NCI-H82 treated with DMSO at 0.1 percent for 48 hours (cell line): ENCODE data around the gene GUCY1A2.
A peak's percentile ranks its signal among the peaks of the same experiment; 100 is the strongest.
"Not testable (repeated sequence)": the region's sequence is repeated elsewhere in the genome, so short reads cannot be mapped to it uniquely, and the experiment has no call there.

Experiments used
- DNase-seq: peaks from one replicate; lab custom pipeline; 2025; ENCODE audit not compliant: unreplicated experiment; lab: John Stamatoyannopoulos, UW

Gene GUCY1A2

DNA sequence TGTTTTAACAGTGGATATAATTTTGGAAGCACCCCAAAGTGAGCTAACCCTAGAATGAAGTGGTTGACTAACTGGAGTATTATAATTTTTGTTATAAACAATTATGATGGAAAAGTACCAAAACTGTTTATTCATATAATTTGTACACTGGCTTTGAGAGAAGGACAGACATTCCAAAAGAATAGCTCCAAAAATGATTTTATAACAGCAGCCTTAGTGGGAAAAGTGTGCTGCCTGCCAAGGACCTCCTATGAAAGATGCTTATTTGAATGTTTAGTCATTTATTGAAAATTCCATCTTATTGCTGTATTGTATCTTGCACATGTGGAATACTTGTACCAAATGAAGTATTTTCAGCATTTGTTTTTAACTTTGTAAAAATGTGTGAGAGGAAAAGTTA lies 169.8 kb downstream of the GUCY1A2 start:
- no peak for DNase-seq

DNA sequence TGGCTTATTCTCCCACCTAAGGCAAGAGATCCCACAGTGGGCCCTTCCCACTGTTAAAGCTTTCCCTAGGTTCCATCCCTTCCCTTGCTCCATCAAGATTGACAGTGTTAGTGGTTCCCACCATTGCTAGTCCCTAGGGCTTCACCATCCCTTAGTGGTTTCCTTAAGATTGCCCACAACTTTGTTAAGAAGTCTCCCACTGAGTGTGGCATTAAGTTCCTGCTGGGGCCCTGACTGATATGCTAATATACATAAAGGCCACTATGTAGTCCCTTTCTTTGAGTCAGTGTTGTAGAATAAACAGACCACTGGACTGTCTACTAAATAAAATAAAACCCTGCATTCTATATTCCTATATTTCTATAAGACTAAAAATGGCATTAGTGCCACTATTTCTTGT lies 176.1 kb downstream of the GUCY1A2 start:
- DNase-seq, result no peak

DNA sequence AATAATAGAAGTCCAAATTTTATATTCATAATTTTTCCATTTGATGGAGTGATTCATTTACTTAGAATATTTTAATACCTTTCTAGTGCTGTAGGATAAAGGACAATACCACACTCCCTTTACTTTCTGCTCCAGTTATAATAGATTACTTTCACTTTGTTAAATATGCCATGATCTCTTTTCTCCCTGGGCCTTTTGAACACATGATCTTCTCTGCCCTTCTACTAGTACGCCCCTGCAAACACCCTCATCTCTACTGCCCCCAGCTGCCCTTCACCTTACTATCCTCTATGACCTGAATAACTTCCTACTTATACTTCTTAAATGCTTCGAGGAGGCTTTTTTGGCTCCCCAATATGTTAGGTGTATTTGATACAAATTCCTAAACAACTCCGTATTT lies 177.3 kb downstream of the GUCY1A2 start:
- DNase-seq, result no peak

DNA sequence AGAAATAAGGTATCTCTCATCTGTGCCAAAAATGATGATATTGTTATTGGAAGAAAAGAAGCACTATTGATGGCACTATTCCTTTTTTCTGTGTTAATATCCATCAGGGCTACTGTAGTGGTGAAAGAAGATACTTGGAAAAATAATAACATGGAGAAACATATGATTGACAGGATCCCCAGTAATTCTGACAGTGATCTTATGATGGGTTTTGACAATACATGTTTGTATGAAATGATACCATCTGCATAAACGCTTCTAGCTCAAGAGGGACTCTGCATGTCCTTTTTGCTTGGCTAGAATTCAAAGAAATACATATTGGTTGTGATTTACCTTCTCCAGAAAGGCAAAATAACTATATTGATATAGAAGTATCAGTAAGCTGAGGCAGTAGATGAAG lies 178.1 kb downstream of the GUCY1A2 start:
- DNase-seq, result no peak

DNA sequence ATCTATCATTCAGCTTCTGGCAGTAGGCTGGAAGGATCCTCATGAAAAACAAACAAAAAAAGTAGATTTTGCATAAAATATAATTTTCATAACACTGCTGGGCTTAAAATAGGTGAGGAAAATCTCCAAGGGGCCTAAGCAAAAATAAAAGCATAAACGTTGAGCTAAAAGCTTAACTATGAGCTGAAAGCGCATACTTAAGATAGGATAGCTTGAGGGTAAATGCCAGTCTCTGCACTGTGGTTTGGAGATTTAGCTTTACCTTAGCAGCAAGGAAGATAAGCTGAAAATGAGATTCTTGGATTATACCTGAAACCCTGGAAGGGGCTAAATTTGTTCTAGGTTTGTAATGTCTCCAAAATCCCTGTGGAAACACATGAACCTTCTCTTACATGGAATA lies 183.7 kb downstream of the GUCY1A2 start:
- peak; percentile 40 for DNase-seq

DNA sequence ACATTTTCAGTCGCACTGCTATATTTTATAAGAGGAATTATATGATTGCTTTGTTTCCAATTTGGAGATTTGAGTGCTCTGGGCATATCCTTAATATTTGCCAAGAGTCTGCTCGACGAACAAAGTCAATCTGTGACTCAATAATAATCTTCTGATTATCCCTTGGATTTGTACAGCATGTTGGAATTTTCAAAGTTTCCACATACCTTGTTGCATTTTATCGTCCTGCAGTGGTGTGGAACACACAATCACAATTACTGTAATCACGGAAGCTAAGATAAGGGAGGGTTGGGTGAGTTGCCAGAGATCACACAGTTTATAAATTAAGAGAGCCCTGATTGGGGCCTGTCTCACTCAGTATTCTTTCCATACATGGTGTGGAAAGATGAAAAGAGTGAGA lies 189.3 kb downstream of the GUCY1A2 start:
- DNase-seq, result no peak

DNA sequence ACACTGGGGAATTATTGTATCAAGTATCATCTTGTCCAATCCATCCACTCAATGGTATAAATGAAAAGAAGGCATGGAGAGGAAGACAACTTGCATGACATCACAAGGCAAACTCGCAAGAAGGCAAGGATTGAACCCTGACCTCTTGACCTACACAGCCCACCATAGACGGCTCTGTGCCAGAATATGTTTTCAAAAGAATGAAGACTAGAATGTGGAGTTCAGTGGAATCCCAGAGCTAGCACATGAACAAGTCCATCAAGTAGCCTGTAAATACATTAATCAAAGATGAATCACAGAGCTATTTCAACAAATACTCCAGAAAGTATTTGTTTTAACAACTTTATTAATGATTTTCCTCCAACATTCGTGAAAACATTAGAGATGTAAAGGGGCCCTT lies 189.7 kb downstream of the GUCY1A2 start:
- no peak for DNase-seq

DNA sequence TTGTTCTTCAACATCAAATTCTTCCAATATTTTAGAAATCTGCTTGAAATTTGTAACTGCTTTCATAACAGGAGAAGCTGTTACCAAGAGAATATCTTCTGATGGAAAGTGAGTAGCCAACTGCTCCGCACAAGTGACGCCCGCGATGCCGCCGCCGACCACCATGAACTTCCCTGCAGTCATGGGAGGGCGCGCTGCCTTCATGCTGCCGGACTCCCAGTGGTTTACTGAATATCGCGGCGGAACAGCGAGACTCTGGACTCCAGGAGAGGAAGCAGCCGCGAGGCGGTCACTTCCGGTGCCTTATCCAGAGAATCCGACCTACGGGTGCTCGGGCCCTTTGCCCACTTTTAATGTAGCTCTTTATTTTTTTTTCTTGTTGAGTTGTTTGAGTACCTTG lies 190.6 kb downstream of the GUCY1A2 start:
- no peak for DNase-seq

DNA sequence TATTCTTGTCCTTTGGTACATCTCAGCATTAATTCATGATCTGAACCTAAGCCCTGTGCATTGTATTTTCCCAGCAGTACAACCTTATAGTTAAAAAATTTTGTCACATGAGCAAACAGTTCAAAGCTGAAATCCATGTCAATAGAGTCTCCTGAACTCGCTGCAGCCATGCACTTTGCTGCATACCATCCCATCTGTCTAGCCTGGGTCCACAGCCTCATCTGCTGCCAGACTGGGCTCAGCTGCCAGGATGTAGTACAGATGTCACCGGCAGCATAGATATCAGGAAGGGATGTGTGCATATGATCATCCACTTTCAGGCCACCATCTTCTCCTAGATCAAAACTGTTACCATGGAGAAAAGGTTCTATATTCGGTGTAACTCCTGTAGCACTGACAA lies 191.7 kb downstream of the GUCY1A2 start:
- not testable (repeated sequence) for DNase-seq

DNA sequence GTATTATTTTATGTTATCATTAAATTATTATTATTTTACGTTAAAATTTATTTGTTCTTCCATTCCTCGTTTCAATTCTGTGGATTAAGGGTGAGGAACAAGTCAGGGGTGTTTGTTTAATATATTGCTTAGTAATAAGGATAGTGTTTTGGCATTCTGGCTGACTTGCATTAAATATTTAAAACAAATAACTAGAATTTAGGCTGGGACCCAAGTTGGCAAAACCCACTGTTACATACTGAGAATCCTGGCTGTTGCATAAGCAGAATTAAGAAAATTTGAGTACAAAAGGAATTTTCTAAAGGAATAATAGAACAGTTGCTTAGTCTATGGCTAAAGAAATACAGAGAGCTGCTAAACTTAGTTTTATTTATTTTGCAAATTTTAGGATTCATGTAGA lies 196.4 kb downstream of the GUCY1A2 start:
- no peak for DNase-seq

DNA sequence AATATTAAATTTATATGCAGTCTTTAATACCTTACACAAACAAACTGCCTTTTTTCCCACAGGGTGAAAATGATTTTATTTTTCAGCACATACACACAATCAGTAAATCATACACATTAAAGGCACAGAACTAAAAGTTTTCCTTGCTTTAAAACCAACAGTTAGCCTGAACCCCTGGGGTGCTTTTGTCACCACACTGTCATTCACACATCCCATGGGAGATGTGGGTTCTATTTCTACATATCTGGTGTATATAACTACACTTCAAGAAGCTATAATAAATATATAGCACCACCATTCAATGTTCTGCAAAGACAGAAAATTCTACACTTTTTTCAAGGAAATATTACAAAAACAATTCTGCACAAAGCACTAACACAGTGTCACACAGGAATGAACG lies 197.0 kb downstream of the GUCY1A2 start:
- DNase-seq, result no peak

DNA sequence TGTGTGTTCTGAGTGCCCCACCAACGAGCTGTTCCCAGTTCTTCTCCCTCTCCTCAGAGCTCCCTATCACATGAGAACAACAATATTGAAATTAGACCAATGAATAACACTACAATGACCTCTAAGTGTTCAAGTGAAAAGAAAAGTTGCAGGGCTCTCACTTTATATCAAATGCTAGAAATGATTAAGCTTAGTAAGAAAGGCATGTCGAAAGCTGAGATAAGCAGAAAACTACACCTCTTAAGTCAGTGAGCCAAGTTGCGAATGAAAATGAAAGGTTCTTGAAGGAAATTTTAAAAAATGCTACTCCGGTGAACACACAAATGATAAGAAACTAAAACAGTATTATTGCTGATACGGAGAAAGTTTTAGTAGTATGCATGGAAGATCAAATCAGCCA lies 199.8 kb downstream of the GUCY1A2 start:
- DNase-seq, result no peak

DNA sequence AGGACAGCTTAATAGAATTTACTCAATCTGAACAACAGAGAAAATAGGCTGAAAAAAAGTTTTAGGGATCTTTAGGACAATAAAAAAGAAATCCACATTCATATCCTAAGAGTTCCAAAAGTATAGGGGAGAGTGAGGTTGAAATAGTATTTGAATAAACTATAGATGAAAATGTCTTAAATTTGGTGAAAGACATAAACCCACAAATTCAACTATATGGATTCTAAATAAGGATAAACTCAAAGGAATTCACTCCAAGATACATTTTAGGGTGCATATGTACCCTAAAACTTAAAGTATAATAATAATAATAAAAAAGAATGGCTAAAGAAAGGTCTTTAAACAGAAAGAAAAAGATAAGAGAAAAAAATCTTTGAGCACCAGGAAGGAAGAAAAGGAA lies 203.1 kb downstream of the GUCY1A2 start:
- DNase-seq, result no peak

DNA sequence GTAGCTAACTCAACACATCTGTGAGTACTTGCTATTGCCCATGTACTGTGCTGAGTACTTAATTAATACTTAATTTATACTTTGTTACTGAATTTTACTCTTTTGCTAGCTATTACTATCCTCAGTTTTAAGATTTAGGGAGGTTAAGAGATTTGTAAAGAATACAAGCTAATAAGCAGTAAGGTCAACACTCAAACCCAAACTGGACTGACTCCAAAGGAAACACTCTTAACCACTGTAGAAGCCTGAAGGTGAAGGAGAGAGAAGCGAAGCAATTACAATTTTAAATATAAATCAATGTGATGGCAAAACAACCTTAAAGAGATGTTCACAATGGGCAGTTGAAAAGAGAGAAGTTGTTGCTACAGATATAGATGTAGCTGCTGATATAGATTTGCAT lies 204.5 kb downstream of the GUCY1A2 start:
- no peak for DNase-seq

DNA sequence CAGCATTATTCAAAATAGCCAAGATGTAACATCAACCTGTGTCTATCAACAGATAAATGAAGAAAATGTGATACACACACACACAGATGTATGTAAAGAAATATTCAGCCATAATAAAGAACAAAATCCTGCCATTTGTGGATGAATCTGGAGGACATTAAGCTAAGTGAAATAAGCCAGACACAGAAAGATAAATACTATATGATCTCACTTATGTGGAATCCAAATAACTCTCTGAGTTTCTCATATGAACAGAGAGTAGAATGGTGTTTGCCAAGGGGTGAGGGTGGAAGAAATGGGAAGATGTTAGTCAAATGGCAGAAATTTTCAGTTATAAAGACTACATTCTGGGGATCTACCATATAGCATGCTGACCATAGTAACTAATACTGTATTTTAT lies 224.2 kb downstream of the GUCY1A2 start:
- no peak for DNase-seq

DNA sequence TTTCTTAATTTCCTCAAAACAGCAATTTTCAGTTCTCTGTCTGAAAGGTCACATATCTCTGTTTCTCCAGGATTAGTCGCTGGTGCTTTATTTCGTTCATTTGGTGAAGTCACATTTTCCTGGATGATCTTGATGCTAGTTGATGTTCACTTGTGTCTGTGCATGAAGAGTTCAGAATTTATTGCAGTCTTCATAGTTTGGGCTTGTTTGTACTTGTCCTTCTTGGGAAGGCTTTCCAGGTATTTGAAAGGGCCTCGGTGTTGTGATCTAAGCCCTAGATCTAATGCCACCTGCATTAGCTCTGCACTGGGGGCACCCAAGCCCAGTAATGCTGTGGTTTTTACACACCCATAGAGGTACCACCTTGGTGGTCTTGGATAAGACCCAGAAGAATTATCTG lies 228.9 kb downstream of the GUCY1A2 start:
- DNase-seq, result no peak

DNA sequence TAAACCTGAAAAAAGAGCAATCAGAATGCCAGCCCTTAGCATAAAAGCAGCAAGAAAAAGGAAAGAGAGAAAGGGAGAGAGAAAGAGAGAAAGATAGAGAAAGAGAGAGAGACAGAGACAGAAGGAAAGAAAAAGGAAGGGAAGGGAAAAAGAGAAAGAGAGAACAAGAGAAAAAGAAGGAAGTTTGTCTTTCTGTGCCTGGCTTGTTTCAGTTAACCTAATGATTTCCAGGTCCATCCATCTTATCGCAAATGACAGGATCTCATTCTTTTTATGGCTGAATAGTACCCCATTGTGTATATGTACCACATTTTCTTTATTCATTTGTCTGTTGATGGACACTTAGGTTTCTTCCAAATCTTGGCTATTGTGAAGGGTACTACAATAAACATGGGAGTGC lies 230.8 kb downstream of the GUCY1A2 start:
- DNase-seq, result no peak

DNA sequence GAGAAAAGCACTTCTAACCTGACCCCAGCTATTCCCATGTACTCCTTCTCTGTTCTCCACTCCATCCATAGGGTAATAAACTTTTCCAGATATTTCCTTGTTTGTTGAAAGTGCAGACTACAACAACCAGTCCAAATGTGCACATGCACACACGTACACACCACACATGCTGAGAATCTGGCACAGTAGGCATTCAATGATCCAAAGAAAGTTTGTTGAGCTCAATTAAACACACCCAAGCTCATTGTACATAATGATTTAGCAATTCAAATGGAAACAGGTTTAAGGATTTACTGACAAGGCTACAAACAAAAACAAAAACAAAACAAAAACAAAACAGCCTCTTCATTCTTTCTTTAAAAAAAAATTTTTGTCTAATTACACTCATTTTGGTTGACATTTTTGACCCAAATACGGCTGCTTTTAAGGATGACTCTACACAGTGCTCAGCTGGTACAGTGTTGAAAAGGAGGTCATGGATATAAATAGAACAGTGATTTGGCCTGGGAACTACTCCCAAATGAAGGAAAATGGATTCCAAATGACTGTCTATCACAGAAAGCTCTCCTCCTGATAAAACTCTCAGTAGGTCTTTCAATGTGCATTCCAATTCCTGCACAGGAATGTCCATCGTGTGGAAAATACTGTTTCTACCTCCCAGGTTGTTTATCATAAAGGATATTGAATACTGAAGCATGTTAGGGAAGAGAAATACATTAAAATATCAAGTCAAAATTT lies 232.2 kb downstream of the GUCY1A2 start:
- no peak for DNase-seq

DNA sequence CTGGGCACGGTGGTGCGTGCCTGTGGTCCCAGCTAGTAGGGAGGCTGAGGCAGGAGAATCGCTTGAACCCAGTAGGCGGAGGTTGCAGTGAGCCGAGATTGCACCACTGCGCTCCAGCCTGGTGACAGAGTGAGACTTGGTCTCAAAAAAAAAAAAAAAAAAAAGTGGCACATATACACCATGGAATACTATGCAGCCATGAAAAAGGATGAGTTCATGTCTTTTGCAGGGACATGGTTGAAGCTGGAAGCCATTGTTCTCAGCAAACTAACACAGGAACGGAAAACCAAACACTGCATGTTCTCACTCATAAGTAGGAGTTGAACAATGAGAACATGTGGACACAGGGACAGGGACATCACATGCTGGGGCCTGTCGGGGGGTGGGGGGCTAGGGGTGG lies 241.0 kb downstream of the GUCY1A2 start:
- DNase-seq, result not testable (repeated sequence)

DNA sequence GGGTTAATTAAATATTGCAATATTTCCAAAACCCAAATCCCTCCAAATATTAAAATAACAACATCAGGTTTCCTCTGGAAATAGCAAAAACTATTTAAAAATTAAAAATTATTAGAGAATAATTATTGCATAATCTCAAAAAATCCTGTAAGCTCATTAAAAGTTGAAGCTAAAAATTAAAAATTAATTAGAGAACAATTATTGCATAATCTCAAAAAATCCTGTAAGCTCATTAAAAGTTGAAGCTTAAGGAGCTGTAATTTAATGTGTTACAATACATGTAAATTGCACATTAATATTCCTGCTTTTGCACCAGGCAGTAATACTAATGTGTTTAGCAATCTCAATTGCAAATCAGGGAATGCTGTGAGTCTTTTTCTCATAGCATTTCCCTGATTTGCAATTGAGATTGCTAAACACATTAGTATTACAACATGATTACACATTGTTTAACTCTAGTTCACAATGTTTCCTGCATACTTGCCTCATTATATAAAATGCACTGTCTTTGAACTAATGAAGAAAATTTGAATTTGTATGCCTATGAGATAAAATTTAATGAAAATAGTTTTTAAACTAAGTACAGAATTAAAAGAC lies 247.7 kb downstream of the GUCY1A2 start:
- no peak for DNase-seq

DNA sequence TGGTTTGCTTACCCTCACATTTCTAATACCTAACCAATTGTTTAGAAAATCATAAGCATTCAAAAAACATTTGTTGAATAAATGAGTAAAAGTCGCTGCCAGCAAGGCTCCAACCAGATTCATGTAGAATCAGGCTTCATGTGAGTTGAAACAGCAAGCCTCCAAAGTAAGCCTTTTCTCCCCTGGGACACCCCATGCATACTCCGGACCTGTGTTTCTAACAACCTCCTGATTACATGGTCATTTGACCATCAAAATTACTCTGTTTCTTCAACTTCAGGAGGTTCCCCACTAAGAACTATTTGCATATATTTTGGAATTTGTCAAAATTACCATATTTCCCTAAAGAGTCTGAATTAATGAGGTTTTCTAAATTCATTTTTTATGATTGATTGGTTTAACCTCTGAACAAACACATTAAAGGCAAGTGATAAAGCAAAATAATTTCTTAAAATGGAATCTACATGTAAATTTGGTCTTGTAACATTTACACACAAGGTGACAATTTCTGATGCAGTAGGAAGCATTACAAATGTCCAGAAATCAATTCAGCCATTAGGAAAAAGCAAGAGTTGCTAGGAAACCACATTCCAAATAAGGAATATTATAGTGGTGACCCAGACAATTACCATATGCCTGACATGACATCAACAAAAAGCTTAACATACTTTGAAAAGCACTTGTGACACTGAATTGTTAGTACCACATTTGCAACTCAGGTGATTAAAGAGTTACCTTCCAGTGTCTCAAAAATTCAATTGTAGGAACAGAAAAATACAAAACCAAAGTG lies 252.6 kb downstream of the GUCY1A2 start:
- no peak for DNase-seq

DNA sequence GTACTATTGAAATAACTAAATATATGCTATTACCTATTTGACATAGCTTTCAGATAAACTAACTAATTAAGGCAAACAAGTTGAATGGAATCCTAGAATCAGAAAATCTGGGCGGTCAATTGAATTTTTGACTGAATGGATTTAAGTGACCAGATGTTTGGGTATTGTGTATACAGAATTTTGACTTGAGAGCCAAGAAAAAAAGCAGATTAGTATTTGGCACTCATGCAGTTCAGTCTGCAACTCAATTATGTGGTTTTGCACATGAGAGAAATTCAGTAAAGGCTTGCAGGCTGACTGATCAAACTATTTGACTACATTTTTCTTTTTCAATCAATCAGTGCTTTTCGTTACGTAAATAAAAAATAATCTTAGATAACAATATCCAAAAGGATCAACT lies 254.8 kb downstream of the GUCY1A2 start:
- DNase-seq, result no peak
